Trophoblast cell (in vitro differentiated cells and primary cell): Measurements from ENCODE around the gene COL3A1.

Experiments
- DNase-seq, 2 donors: peaks; one replicate each; pipeline ENCODE4 v3.0.0-alpha.2; 2016
- H2AFZ ChIP-seq: 2 replicates; pipeline ENCODE4 v1.6.1; 2013; ENCODE audit warnings: low read length, moderate library complexity, mild to moderate bottlenecking; ENCODE audit not compliant: insufficient read depth, poor library complexity
- H2AK5ac ChIP-seq: 2 replicates; pipeline ENCODE4 v1.6.1; 2013; ENCODE audit warnings: mild to moderate bottlenecking, low read length
- H2BK120ac ChIP-seq: 2 replicates; pipeline ENCODE4 v1.6.1; 2013; ENCODE audit warnings: low read length, mild to moderate bottlenecking, moderate library complexity; ENCODE audit not compliant: insufficient read depth, poor library complexity
- H2BK12ac ChIP-seq: 2 replicates; pipeline ENCODE4 v1.6.1; 2013; ENCODE audit warnings: mild to moderate bottlenecking, low read length, moderate library complexity
- H2BK5ac ChIP-seq: 2 replicates; pipeline ENCODE4 v1.6.1; 2013; ENCODE audit warnings: low read length, low read depth, moderate library complexity, mild to moderate bottlenecking; ENCODE audit not compliant: poor library complexity
- H3K14ac ChIP-seq: 2 replicates; pipeline ENCODE4 v1.6.1; 2013; ENCODE audit warnings: mild to moderate bottlenecking, low read length
- H3K18ac ChIP-seq: 2 replicates; pipeline ENCODE4 v1.6.1; 2013; ENCODE audit warnings: mild to moderate bottlenecking, low read length
- H3K23ac ChIP-seq: 2 replicates; pipeline ENCODE4 v1.6.1; 2013; ENCODE audit warnings: low read length
- H3K27ac ChIP-seq: 2 replicates; pipeline ENCODE4 v1.5.1; 2013; ENCODE audit warnings: low read depth, mild to moderate bottlenecking, inconsistent platforms, low read length, moderate library complexity
- H3K27me3 ChIP-seq: 2 replicates; pipeline ENCODE4 v1.6.1; 2013; ENCODE audit warnings: inconsistent platforms, mild to moderate bottlenecking, low read length, moderate library complexity; ENCODE audit not compliant: insufficient read depth
- H3K36me3 ChIP-seq, 2 experiments: 1 replicate in 1 of 2; 2 replicates in 1 of 2; pipeline ENCODE4 v1.6.1; 2013; ENCODE audit warnings: low read length in 2 of 2, mild to moderate bottlenecking in 2 of 2, moderate library complexity in 1 of 2; ENCODE audit not compliant: insufficient read depth in 2 of 2, control insufficient read depth in 1 of 2
- H3K4ac ChIP-seq: 2 replicates; pipeline ENCODE4 v1.6.1; 2013; ENCODE audit warnings: low read depth, mild to moderate bottlenecking, low read length, moderate library complexity
- H3K4me1 ChIP-seq, 2 experiments: 1 replicate in 1 of 2; 2 replicates in 1 of 2; pipeline ENCODE4 v1.6.1; 2013; ENCODE audit warnings: low read length in 2 of 2, mild to moderate bottlenecking in 2 of 2, moderate library complexity in 1 of 2; ENCODE audit not compliant: insufficient read depth in 2 of 2, control insufficient read depth in 1 of 2
- H3K4me2 ChIP-seq: 2 replicates; pipeline ENCODE4 v1.6.1; 2013; ENCODE audit warnings: inconsistent platforms, mild to moderate bottlenecking, low read length, moderate library complexity
- H3K4me3 ChIP-seq: 2 replicates; pipeline ENCODE4 v1.5.1; 2013; ENCODE audit warnings: mild to moderate bottlenecking, low read depth, low read length, inconsistent platforms
- H3K79me1 ChIP-seq: one replicate; pipeline ENCODE4 v1.6.1; 2013; ENCODE audit warnings: low read length
- H3K79me2 ChIP-seq: 2 replicates; pipeline ENCODE4 v1.6.1; 2013; ENCODE audit warnings: low read length, mild to moderate bottlenecking; ENCODE audit not compliant: control insufficient read depth, insufficient read depth, poor library complexity
- H3K9ac ChIP-seq: 2 replicates; pipeline ENCODE4 v1.6.1; 2013; ENCODE audit warnings: mild to moderate bottlenecking, low read length
- H3K9me3 ChIP-seq: 2 replicates; pipeline ENCODE4 v1.6.1; 2013; ENCODE audit warnings: low read depth, mild to moderate bottlenecking, control low read depth, inconsistent platforms, low read length; ENCODE audit not compliant: insufficient read depth
- H4K12ac ChIP-seq: 2 replicates; pipeline ENCODE4 v1.6.1; 2013; ENCODE audit warnings: low read depth, mild to moderate bottlenecking, low read length, moderate library complexity
- H4K8ac ChIP-seq: 2 replicates; pipeline ENCODE4 v1.6.1; 2013; ENCODE audit warnings: low read depth, mild to moderate bottlenecking, low read length, moderate library complexity
- H4K91ac ChIP-seq: one replicate; pipeline ENCODE4 v1.6.1; 2013; ENCODE audit warnings: low read depth, mild to moderate bottlenecking, low read length, moderate library complexity
- WGBS: extraction: QIAGEN DNeasy Blood & Tissue Kit; methylation state at CpG from one replicate; pipeline ENCODE4 v1.1.7; 2013; ENCODE audit warnings: missing lambda C conversion rate; ENCODE audit not compliant: insufficient read length, insufficient coverage; ENCODE audit errors: extremely low coverage; 5-methylcytosine and 5-hydroxymethylcytosine counted together

The COL3A1 gene

DNA sequence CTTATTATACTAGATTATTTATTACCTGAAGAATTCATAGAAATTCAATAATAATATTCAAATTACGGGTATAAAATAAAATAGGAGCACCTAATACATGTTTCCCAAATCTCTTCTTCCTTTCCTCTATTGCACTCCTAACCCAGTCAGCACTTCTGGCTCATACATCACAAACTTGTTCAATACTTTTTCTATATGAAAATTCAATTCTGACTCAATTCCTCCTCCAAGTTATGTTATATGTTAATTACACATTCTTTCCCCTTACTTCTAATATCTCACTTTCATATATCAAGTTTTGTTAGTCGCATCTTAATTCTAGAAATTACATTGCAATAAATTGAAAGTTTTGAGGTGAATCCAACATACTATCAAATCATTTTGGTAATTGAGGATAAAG lies 17.9 kb upstream of the COL3A1 start:
- no peak for DNase-seq
- H3K9me3 ChIP-seq = no peaks in the 10 kb centered on the region
- no peak overlapping the region for H3K18ac ChIP-seq
- no peak overlapping the region for H3K4me3 ChIP-seq
- H3K9ac ChIP-seq = no peak overlapping the region
- no peak overlapping the region for H2BK5ac ChIP-seq
- no peak overlapping the region for H3K4me2 ChIP-seq
- no peak overlapping the region for H3K14ac ChIP-seq
- no peaks in the 10 kb centered on the region for H3K79me2 ChIP-seq
- H4K12ac ChIP-seq = no peak overlapping the region
- no peak overlapping the region for H2BK12ac ChIP-seq
- no peaks in the 10 kb centered on the region for H3K79me1 ChIP-seq
- no peaks in the 10 kb centered on the region for H3K27me3 ChIP-seq
- 100% methylated on average over 1 of the region's 2 CpGs for WGBS
- H3K23ac ChIP-seq = no peak overlapping the region
- no peaks in the 10 kb centered on the region for H3K4me1 ChIP-seq
- no peak overlapping the region for H3K4ac ChIP-seq
- no peak overlapping the region for H4K8ac ChIP-seq
- H2BK120ac ChIP-seq = no peak overlapping the region
- H4K91ac ChIP-seq = no peak overlapping the region
- H3K36me3 ChIP-seq = no peaks in the 10 kb centered on the region
- no peak overlapping the region for H3K27ac ChIP-seq
- no peak overlapping the region for H2AFZ ChIP-seq
- H2AK5ac ChIP-seq = no peak overlapping the region

GRCh38 chr2:188956961-188957360 lies 17.2 kb upstream of the COL3A1 start:
- WGBS = no CpG with 5 or more reads among the region's 5 CpGs
- Histone ChIP-seq H3K14ac (no peak overlapping the region), H3K79me2 (no peaks in the 10 kb centered on the region), H3K36me3 (no peaks in the 10 kb centered on the region), H2AFZ (no peak overlapping the region), H2BK5ac (no peak overlapping the region), H4K8ac (no peak overlapping the region), H3K18ac (no peak overlapping the region), H3K27ac (no peak overlapping the region), H2AK5ac (no peak overlapping the region), H4K12ac (no peak overlapping the region), H2BK12ac (no peak overlapping the region), H3K27me3 (no peaks in the 10 kb centered on the region), H3K23ac (no peak overlapping the region), H2BK120ac (no peak overlapping the region), H4K91ac (no peak overlapping the region), H3K4me1 (no peaks in the 10 kb centered on the region), H3K9ac (no peak overlapping the region), H3K9me3 (no peaks in the 10 kb centered on the region), H3K4ac (no peak overlapping the region), H3K4me3 (no peak overlapping the region), H3K4me2 (no peak overlapping the region), H3K79me1 (no peaks in the 10 kb centered on the region)
- DNase-seq = no peak

- no peak overlapping the region for H4K91ac ChIP-seq
- no peak overlapping the region for H3K4me2 ChIP-seq
- no peak overlapping the region for H3K23ac ChIP-seq
- H3K9ac ChIP-seq = no peak overlapping the region
- H4K12ac ChIP-seq = no peak overlapping the region
- H2BK5ac ChIP-seq = no peak overlapping the region
- no CpG with 5 or more reads among the region's 1 CpG for WGBS
- H3K4me1 ChIP-seq = no peaks in the 10 kb centered on the region
- DNase-seq = no peak
- H2AFZ ChIP-seq = no peak overlapping the region
- H3K79me2 ChIP-seq = no peaks in the 10 kb centered on the region
- no peak overlapping the region for H3K27ac ChIP-seq
- no peak overlapping the region for H3K14ac ChIP-seq
- H2BK12ac ChIP-seq = no peak overlapping the region
- H3K4me3 ChIP-seq = no peak overlapping the region
- H3K9me3 ChIP-seq = no peaks in the 10 kb centered on the region
- no peaks in the 10 kb centered on the region for H3K27me3 ChIP-seq
- no peaks in the 10 kb centered on the region for H3K36me3 ChIP-seq
- no peak overlapping the region for H3K18ac ChIP-seq
- no peak overlapping the region for H3K4ac ChIP-seq
- no peak overlapping the region for H2BK120ac ChIP-seq
- no peak overlapping the region for H2AK5ac ChIP-seq
- no peak overlapping the region for H4K8ac ChIP-seq
- H3K79me1 ChIP-seq = no peaks in the 10 kb centered on the region
These were observed 16.5 kb upstream of the COL3A1 start for GRCh38 chr2:188957646-188958045.

- Histone ChIP-seq H2AK5ac (no peak overlapping the region), H3K18ac (no peak overlapping the region), H4K91ac (no peak overlapping the region), H3K4me1 (no peaks in the 10 kb centered on the region), H3K79me1 (no peaks in the 10 kb centered on the region), H3K27ac (no peak overlapping the region), H4K8ac (no peak overlapping the region), H3K4me2 (no peak overlapping the region), H3K36me3 (no peaks in the 10 kb centered on the region), H3K79me2 (no peaks in the 10 kb centered on the region), H3K14ac (no peak overlapping the region), H2BK5ac (no peak overlapping the region), H4K12ac (no peak overlapping the region), H2BK12ac (no peak overlapping the region), H2BK120ac (no peak overlapping the region), H3K23ac (no peak overlapping the region), H3K9ac (no peak overlapping the region), H3K4ac (no peak overlapping the region), H3K4me3 (no peak overlapping the region), H3K9me3 (no peaks in the 10 kb centered on the region), H3K27me3 (no peaks in the 10 kb centered on the region), H2AFZ (no peak overlapping the region)
- WGBS = no CpG with 5 or more reads among the region's 3 CpGs
- no peak for DNase-seq
These were observed 10.4 kb upstream of the COL3A1 start for GRCh38 chr2:188963741-188964140.
